Prostate gland (tissue), 2 donors: ENCODE results near the gene U2SURP. TPM values are rescaled to one million over a fixed set of nuclear protein-coding genes. Genes with fewer than 3 reads are reported as not detected.

Experiments
- DNase-seq: peaks from one replicate; pipeline ENCODE4 v3.0.0-alpha.2; 2019; ENCODE audit warnings: low spot score
- H3K27ac ChIP-seq, 2 donors: fragments of 200-600 bp; sonication (generic); 2 replicates each; pipeline ENCODE4 v1.5.1; 2017 to 2019
- H3K27me3 ChIP-seq: fragments of 200-600 bp; sonication (generic); replicated peaks from 2 replicates; pipeline ENCODE4 v1.5.1; 2019; ENCODE audit not compliant: insufficient read depth
- H3K36me3 ChIP-seq, 2 donors: fragments of 200-600 bp; sonication (generic); 1 replicate in 1 of 2; 2 replicates in 1 of 2; pipeline versions ENCODE4 v1.5.1 to v1.8.1; 2017 to 2019
- H3K4me1 ChIP-seq: fragments of 200-600 bp; sonication (generic); replicated peaks from 2 replicates; pipeline ENCODE4 v1.5.1; 2019
- H3K4me3 ChIP-seq, 2 donors: fragments of 200-600 bp; sonication (generic); 2 replicates each; pipeline ENCODE4 v1.5.1; 2017 to 2019
- H3K9me3 ChIP-seq: fragments of 200-600 bp; sonication (generic); 2 replicates; pipeline ENCODE4 v1.5.1; 2017
- CTCF ChIP-seq, 4 experiments: fragments of 200-600 bp in 2 of 4; fragments of 450-650 bp in 2 of 4; sonication (generic) in 2 of 4; IDR thresholded peaks; 1 replicate in 3 of 4; 2 replicates in 1 of 4; pipeline ENCODE4 v1.5.1; 2016 to 2019; ENCODE audit warnings: antibody characterized with exemption in 4 of 4, mild to moderate bottlenecking in 2 of 4, moderate library complexity in 2 of 4
- POLR2A ChIP-seq: fragments of 450-650 bp; IDR thresholded peaks from one replicate; pipeline ENCODE4 v1.6.1; 2016; ENCODE audit warnings: antibody characterized with exemption, mild to moderate bottlenecking
- POLR2AphosphoS5 ChIP-seq: sonication (generic); formaldehyde crosslinking; IDR thresholded peaks from one replicate; pipeline ENCODE4 v1.6.1; 2017; ENCODE audit warnings: antibody characterized with exemption
- WGBS: methylation state at CpG from one replicate; pipeline ENCODE4 v1.1.5; 2018; 5-methylcytosine and 5-hydroxymethylcytosine counted together
- intact Hi-C: fragments of 100-400 bp; cut with DNase I; formaldehyde crosslinking; loops from one replicate; pipeline ENCODE4 v1.14.2; 2022
- total RNA-seq, 2 donors: library from RNA; depleted of rRNA; stranded (reverse); fragments of >200 nt; gene quantifications; one replicate each; pipeline ENCODE4 v1.1.0, GENCODE V29; 2016

Gene U2SURP
- total RNA-seq, 2 donors from 2014 or later, result 38.3 to 59.4 TPM

- DNase-seq, result no peak
- H3K36me3 ChIP-seq, result no peaks in the 10 kb centered on the region
- intact Hi-C loops, result loop anchor here (10.0 kb wide), 2 partner anchors 280 to 1570 kb away; partner anchors contain the start of gene TRPC1
- H3K27ac ChIP-seq, result no peak overlapping the region
- H3K4me1 ChIP-seq, result no peaks in the 10 kb centered on the region
- no peaks in the 10 kb centered on the region for H3K9me3 ChIP-seq
- no peaks in the 10 kb centered on the region for H3K27me3 ChIP-seq
- H3K4me3 ChIP-seq, result no peak overlapping the region
- WGBS, result 90% methylated on average over 2 of the region's 2 CpGs
- TF ChIP-seq POLR2A, result no peak
- TF ChIP-seq CTCF (IDR thresholded peaks at IDR 0.05), result no peak
- no peak for TF ChIP-seq POLR2AphosphoS5
Observed at GRCh38 chr3:143004823-143005222, 3.5 kb downstream of the U2SURP start.

- DNase-seq, result no peak
- Histone ChIP-seq H3K27ac (no peak overlapping the region), H3K9me3 (no peaks in the 10 kb centered on the region), H3K4me3 (no peak overlapping the region), H3K27me3 (no peaks in the 10 kb centered on the region), H3K36me3 (no peaks in the 10 kb centered on the region), H3K4me1 (no peaks in the 10 kb centered on the region)
- 71% methylated on average over 3 of the region's 3 CpGs for WGBS
- no peak for TF ChIP-seq CTCF (IDR thresholded peaks at IDR 0.05)
- TF ChIP-seq POLR2AphosphoS5, result no peak
- TF ChIP-seq POLR2A, result no peak
- intact Hi-C loops, result no loop called here
Observed at GRCh38 chr3:143010024-143010423, 8.7 kb downstream of the U2SURP start.

GRCh38 chr3:143011705-143012104 is 10.3 kb downstream of the U2SURP start:
- H3K4me1 ChIP-seq, result no peaks in the 10 kb centered on the region
- no peaks in the 10 kb centered on the region for H3K27me3 ChIP-seq
- WGBS, result 80% methylated on average over 3 of the region's 3 CpGs
- TF ChIP-seq POLR2AphosphoS5 (no peak), CTCF (IDR thresholded peaks at IDR 0.05) (no peak), POLR2A (no peak)
- H3K4me3 ChIP-seq, result no peak overlapping the region
- intact Hi-C loops, result no loop called here
- no peaks in the 10 kb centered on the region for H3K36me3 ChIP-seq
- H3K9me3 ChIP-seq, result no peaks in the 10 kb centered on the region
- H3K27ac ChIP-seq, result no peak overlapping the region
- DNase-seq, result no peak

- H3K27me3 ChIP-seq, result no peaks in the 10 kb centered on the region
- H3K4me3 ChIP-seq, result no peak overlapping the region
- no peaks in the 10 kb centered on the region for H3K36me3 ChIP-seq
- no peaks in the 10 kb centered on the region for H3K4me1 ChIP-seq
- H3K9me3 ChIP-seq, result no peaks in the 10 kb centered on the region
- H3K27ac ChIP-seq, result no peak overlapping the region
- intact Hi-C loops, result no loop called here
- TF ChIP-seq POLR2AphosphoS5, result no peak
- no peak for TF ChIP-seq CTCF (IDR thresholded peaks at IDR 0.05)
- TF ChIP-seq POLR2A, result no peak
- DNase-seq, result no peak
Observed at GRCh38 chr3:143014921-143015320, 13.6 kb downstream of the U2SURP start.

GRCh38 chr3:143016321-143016972 is 15.1 kb downstream of the U2SURP start:
- WGBS, result 91% methylated on average over 3 of the region's 3 CpGs
- Histone ChIP-seq H3K4me3 (no peak overlapping the region), H3K36me3 (peaks cover 0 to 5% of the 10 kb centered on the region in 2 donors), H3K9me3 (no peaks in the 10 kb centered on the region), H3K4me1 (no peaks in the 10 kb centered on the region), H3K27ac (no peak overlapping the region), H3K27me3 (no peaks in the 10 kb centered on the region)
- intact Hi-C loops, result no loop called here
- TF ChIP-seq POLR2AphosphoS5 (no peak), CTCF (IDR thresholded peaks at IDR 0.05) (peak in 3 of 4 experiments; percentile 33 to 44 (median 36)), POLR2A (no peak)
- no peak for DNase-seq
